Measurements from ENCODE around the gene CAMTA1.

- no peak for TF ChIP-seq CTCF (conservative IDR thresholded peaks at IDR 0.05; ENCODE audit: low read depth, low read length)
- no peak for TF ChIP-seq EZH2 (IDR thresholded peaks at IDR 0.05; ENCODE audit: borderline replicate concordance, low read depth, low read length, poor library complexity, severe bottlenecking)
Observed at GRCh38 chr1:7375781-7376660, 590.8 kb downstream of the CAMTA1 start.

Data from A673 (cell line).